Measurements from ENCODE around the gene KIAA0930.

KIAA0930 gene

DNA sequence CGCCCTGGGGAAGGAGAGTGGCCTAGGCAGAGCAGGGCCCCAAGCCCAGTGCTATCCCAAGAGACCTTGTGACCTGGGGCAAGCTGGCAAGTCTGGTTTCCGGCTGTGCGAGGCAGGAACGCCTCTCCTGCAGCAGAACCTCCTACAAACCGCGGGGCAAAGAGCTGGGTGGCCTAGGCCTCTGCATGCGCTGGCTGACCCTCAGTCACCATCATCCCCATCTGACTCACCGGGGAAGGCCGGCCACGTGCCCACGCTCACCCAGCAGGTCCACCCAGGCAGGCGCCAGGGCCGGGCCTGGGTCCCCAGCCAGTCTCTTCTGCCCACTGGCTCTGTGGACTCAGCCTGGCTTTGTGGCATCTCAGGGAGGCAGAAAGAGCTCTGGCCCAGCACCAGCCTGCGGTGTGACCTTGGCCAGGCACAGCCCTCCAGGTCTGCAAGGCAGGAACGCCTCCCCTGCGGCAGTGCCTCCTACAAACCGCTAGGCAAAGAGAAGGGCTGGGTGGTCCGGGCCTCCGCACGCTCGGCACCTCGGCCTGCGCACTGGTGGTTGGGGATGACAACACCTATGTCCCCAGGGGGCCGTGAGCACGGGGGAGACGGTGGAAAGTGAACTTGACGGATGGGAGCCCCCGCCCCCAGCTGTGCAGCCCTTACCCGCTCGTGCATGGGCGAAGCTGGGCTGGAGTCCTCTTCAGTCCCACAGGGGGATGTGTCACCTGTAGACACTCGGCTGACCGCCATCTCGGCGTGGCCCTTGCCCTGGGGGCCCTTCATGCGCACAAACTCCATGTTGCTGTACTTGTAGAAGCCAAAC is 38.2 kb downstream of the KIAA0930 start:
- no peak overlapping the region for H3K4me3 ChIP-seq (ENCODE audit: insufficient read depth, low read depth, low read length)
- H3K27ac ChIP-seq (ENCODE audit: insufficient read depth, low read depth, low read length, poor library complexity, severe bottlenecking) = no peak overlapping the region
- WGBS, 2 experiments = 92 to 93% methylated on average over 36 of the region's 36 CpGs
- no peaks in the 10 kb centered on the region for H3K9me3 ChIP-seq (ENCODE audit: control insufficient read depth, low read length)
- H3K27me3 ChIP-seq (ENCODE audit: control insufficient read depth, insufficient read depth, low read length, poor library complexity, severe bottlenecking) = no peaks in the 10 kb centered on the region
- H3K4me1 ChIP-seq (ENCODE audit: control insufficient read depth, insufficient read depth, low read length) = peaks cover 11% of the 10 kb centered on the region
- H3K36me3 ChIP-seq (ENCODE audit: control insufficient read depth, insufficient read depth, low read length) = no peaks in the 10 kb centered on the region

DNA sequence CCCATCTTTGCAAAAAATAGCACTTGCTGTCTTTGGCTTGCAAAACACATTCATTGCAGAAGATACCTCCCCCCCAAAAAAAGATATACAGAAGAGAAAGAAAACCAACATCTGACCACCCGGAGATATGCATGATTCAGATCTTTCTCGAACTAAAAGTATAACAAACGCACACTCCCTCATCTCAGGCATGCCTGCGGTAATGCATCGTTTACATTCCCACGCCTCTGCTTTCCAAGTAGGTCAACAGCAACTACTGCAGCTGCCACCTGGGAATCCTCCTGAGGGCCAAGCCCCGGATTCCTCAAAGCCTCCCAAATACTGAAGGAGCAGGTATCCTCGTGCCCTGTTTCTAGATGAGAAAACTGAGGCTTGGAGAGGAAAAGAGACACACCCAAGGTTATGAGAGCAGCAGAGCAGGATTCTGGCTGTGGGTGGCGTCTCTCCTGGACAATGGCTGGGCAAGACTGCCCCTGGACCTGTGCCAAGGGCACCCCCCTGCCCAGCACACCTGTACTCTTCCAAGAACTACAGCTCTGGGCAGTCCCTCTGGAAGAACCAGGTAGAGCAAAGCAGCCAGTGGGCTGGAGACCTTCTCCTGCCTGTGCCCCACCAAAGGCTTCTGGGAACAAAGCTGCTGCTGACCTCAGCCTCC is 38.9 kb downstream of the KIAA0930 start:
- Histone ChIP-seq H3K27ac (ENCODE audit: insufficient read depth, low read depth, low read length, poor library complexity, severe bottlenecking) (no peak overlapping the region), H3K36me3 (ENCODE audit: control insufficient read depth, insufficient read depth, low read length) (no peaks in the 10 kb centered on the region), H3K4me1 (ENCODE audit: control insufficient read depth, insufficient read depth, low read length) (peaks cover 11% of the 10 kb centered on the region), H3K27me3 (ENCODE audit: control insufficient read depth, insufficient read depth, low read length, poor library complexity, severe bottlenecking) (no peaks in the 10 kb centered on the region), H3K9me3 (ENCODE audit: control insufficient read depth, low read length) (no peaks in the 10 kb centered on the region), H3K4me3 (ENCODE audit: insufficient read depth, low read depth, low read length) (no peak overlapping the region)
- 89 to 93% methylated on average over 9 of the region's 9 CpGs for WGBS, 2 experiments

DNA sequence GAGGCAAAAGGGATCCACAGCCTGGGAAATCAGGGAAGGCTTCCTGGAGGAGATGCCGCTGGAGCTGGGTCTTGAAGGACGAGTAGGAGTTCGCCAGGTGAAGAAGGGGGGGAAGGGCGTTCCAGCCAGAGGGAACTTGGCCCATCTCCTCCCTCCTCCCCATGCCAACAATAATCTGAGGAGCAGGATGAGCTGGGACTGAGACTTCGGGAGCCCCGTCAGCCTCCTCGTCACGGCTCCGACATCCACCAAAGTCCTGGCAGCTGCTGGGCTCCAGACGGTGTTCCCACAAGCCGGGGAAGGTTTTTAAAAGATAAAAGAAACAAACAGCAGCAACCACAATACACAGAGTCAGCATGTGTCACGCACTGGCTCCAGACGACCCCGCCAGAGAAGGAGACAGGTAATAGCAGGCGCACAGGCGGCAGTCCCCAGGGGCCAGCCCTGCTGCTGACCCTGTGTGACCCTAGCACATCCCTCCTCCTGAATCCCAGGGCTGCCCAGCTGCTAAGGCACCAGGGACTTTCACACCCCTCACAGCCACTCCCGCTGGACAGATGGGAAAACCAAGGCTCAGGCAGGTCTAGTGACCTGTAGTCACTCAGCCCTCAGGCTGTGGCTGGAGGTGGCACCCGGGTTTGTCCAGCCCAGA is 39.7 kb downstream of the KIAA0930 start:
- Histone ChIP-seq H3K4me3 (ENCODE audit: insufficient read depth, low read depth, low read length) (no peak overlapping the region), H3K9me3 (ENCODE audit: control insufficient read depth, low read length) (no peaks in the 10 kb centered on the region), H3K4me1 (ENCODE audit: control insufficient read depth, insufficient read depth, low read length) (peaks cover 11% of the 10 kb centered on the region), H3K27me3 (ENCODE audit: control insufficient read depth, insufficient read depth, low read length, poor library complexity, severe bottlenecking) (no peaks in the 10 kb centered on the region), H3K27ac (ENCODE audit: insufficient read depth, low read depth, low read length, poor library complexity, severe bottlenecking) (no peak overlapping the region), H3K36me3 (ENCODE audit: control insufficient read depth, insufficient read depth, low read length) (no peaks in the 10 kb centered on the region)
- WGBS, 2 experiments = 75 to 76% methylated on average over 18 of the region's 18 CpGs

DNA sequence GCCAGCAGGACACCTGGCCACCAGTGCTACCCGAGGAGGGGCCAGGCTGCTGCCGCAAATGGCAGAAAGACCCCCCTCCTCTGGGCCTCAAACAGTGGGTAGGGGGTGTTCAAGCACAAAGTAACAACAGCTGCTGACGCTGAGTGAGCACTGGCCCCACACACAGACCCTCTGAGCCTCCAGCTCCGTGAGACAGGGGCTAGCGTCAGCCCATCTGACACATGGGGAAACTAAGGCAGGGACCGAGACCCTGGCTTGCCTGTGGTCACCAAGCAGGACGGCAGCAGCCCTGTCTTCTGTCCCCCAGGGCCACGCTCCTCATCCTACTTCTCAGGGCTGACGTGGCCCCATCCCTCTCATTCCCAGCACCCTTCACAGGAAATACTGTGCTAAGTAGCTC is 40.5 kb downstream of the KIAA0930 start:
- H3K4me1 ChIP-seq (ENCODE audit: control insufficient read depth, insufficient read depth, low read length) = peaks cover 11% of the 10 kb centered on the region
- whole genome bisulfite sequencing, 2 experiments = 82 to 84% methylated on average over 9 of the region's 9 CpGs
- no peaks in the 10 kb centered on the region for H3K27me3 ChIP-seq (ENCODE audit: control insufficient read depth, insufficient read depth, low read length, poor library complexity, severe bottlenecking)
- H3K36me3 ChIP-seq (ENCODE audit: control insufficient read depth, insufficient read depth, low read length) = no peaks in the 10 kb centered on the region
- H3K9me3 ChIP-seq (ENCODE audit: control insufficient read depth, low read length) = no peaks in the 10 kb centered on the region
- no peak overlapping the region for H3K4me3 ChIP-seq (ENCODE audit: insufficient read depth, low read depth, low read length)
- H3K27ac ChIP-seq (ENCODE audit: insufficient read depth, low read depth, low read length, poor library complexity, severe bottlenecking) = no peak overlapping the region

DNA sequence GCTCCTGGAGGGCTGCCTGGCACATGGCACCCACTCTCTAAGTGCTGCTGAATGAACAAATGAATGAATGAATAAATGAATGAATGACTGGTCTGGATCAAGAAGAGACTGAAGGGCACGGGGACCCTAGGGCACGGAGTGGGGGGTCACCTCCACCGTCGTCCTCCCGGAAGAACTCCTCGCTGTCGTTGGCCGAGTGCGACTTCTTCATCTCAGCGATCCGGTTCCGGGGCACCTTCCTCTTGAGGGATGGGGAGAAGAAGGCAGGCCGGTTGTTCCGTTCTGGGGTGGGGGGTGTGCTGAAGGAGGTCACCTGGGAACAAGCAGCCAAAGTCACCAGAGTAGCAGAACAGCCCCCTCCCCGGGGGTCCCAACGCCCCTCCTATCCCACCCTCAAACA is 41.0 kb downstream of the KIAA0930 start:
- Histone ChIP-seq H3K27ac (ENCODE audit: insufficient read depth, low read depth, low read length, poor library complexity, severe bottlenecking) (no peak overlapping the region), H3K36me3 (ENCODE audit: control insufficient read depth, insufficient read depth, low read length) (no peaks in the 10 kb centered on the region), H3K4me1 (ENCODE audit: control insufficient read depth, insufficient read depth, low read length) (peaks cover 11% of the 10 kb centered on the region), H3K9me3 (ENCODE audit: control insufficient read depth, low read length) (no peaks in the 10 kb centered on the region), H3K4me3 (ENCODE audit: insufficient read depth, low read depth, low read length) (no peak overlapping the region), H3K27me3 (ENCODE audit: control insufficient read depth, insufficient read depth, low read length, poor library complexity, severe bottlenecking) (no peaks in the 10 kb centered on the region)
- 90 to 94% methylated on average over 16 of the region's 16 CpGs for WGBS, 2 experiments

DNA sequence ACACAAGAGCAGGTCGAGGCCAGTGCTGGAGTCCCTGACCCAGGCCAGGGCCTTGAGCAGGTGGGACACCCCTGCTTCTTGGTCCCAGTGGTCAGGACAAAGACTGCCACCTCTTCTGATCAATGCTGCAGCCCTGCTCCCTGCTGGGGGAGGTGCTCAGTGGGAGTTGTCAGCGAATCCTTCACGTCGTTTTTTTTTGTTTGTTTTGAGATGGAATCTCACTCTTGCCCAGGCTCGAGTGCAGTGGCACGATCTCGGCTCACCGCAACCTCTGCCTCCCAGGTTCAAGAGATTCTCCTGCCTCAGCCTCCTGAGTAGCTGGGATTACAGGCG is 42.3 kb downstream of the KIAA0930 start:
- Histone ChIP-seq H3K36me3 (ENCODE audit: control insufficient read depth, insufficient read depth, low read length) (no peaks in the 10 kb centered on the region), H3K4me1 (ENCODE audit: control insufficient read depth, insufficient read depth, low read length) (peaks cover 14% of the 10 kb centered on the region), H3K9me3 (ENCODE audit: control insufficient read depth, low read length) (no peaks in the 10 kb centered on the region), H3K27ac (ENCODE audit: insufficient read depth, low read depth, low read length, poor library complexity, severe bottlenecking) (no peak overlapping the region), H3K4me3 (ENCODE audit: insufficient read depth, low read depth, low read length) (no peak overlapping the region), H3K27me3 (ENCODE audit: control insufficient read depth, insufficient read depth, low read length, poor library complexity, severe bottlenecking) (no peaks in the 10 kb centered on the region)
- 62 to 63% methylated on average over 8 to 9 of the region's 9 CpGs for WGBS, 2 experiments

DNA sequence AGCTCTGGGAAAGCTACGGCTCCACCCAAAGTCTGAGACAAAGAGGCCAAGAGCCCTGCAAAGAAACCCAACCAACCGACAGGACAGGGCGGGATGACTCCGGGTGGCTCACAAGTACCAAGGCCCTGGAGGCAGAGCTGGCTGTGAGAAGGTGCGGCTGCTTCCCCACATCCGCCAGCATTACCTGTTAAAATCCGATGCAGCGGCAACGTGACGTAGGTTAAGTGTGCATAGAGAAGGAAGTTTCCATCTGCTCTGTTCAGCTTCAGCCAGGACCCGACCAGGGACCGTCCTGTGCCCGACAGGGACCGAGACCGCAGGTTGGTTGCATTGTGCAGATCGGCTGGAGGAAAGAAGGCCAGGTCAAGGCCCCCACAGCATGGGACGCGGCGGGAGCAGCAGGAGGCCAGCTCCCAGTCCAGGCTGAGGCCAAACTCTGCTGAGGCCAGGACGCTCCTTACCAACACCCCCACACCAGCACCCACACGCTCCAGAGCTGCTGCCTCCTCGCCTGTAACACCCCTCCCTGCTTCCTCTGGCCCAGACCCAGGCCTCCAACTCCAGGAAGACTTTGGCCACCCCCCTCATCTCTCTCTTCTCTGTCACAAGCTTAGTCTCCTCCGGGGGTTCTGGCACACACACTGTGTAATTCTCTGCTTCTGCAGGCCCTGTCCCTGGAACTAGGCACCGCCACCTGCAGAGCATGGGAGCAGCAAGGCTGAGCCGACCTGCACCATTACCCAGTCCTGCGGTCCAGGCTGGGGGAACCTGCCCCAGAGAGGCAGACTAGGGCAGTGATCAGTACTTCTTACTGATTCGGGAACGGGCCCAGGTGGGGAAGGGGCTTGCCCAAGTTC is 42.9 kb downstream of the KIAA0930 start:
- Histone ChIP-seq H3K4me3 (ENCODE audit: insufficient read depth, low read depth, low read length) (no peak overlapping the region), H3K27ac (ENCODE audit: insufficient read depth, low read depth, low read length, poor library complexity, severe bottlenecking) (no peak overlapping the region), H3K36me3 (ENCODE audit: control insufficient read depth, insufficient read depth, low read length) (no peaks in the 10 kb centered on the region), H3K27me3 (ENCODE audit: control insufficient read depth, insufficient read depth, low read length, poor library complexity, severe bottlenecking) (no peaks in the 10 kb centered on the region), H3K9me3 (ENCODE audit: control insufficient read depth, low read length) (no peaks in the 10 kb centered on the region), H3K4me1 (ENCODE audit: control insufficient read depth, insufficient read depth, low read length) (peaks cover 16% of the 10 kb centered on the region)
- WGBS, 2 experiments = 82 to 84% methylated on average over 28 of the region's 28 CpGs

DNA sequence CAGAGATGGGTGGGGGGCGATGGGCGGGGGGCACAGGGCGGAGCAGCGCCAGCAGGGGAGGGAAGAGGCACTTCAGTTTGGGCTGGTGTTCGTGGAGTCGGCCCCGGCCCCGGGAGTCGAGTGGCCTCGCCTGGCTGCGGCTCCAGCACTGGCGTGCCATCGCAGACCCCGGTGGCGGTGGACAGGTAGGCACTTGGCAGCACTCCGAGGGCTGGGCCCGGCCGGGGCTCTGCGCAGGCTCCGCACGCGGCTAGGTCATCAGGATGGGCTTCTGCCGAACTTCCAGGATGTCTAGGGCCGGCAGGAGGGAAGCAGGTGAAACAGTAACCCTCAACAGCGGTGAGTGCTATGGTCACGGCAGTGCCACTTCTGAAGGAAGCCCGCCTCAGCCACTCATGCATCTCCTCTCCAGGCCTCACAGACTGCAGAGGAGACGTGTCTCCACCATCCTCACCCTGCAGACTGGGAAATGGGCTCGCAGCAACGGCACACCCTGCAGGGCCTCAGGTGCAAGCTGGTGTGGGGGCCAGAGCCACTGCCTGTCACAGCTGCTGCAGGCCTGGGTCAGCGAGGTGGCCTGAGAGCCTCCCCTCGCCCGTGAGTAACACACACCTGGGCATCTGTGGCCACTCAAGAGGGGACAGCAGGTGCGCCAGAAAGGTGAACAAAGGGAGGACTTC is 43.6 kb downstream of the KIAA0930 start:
- no peaks in the 10 kb centered on the region for H3K27me3 ChIP-seq (ENCODE audit: control insufficient read depth, insufficient read depth, low read length, poor library complexity, severe bottlenecking)
- H3K27ac ChIP-seq (ENCODE audit: insufficient read depth, low read depth, low read length, poor library complexity, severe bottlenecking) = no peak overlapping the region
- H3K4me1 ChIP-seq (ENCODE audit: control insufficient read depth, insufficient read depth, low read length) = peaks cover 22% of the 10 kb centered on the region
- H3K36me3 ChIP-seq (ENCODE audit: control insufficient read depth, insufficient read depth, low read length) = no peaks in the 10 kb centered on the region
- 92% methylated on average over 34 of the region's 34 CpGs for WGBS, 2 experiments
- H3K9me3 ChIP-seq (ENCODE audit: control insufficient read depth, low read length) = no peaks in the 10 kb centered on the region
- no peak overlapping the region for H3K4me3 ChIP-seq (ENCODE audit: insufficient read depth, low read depth, low read length)

DNA sequence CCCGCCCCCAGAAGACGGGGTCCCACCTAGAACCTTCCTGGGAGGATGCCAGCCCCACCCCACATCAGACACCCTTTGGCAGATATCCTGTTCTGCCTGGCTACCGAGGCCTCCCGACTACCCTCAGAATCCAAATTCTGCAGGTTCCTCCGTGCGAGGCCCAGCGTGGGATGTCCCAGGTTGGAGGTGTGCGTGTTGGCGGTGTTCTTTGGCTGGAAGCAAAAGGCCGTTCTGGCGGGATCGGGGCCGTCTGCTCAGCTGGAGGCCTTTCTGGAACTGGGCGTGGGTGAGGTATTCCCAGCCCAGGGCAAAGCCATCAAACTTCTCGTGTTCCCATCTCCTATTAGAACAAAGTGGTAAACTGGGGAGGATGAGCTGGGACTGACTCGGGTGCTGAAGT is 44.4 kb downstream of the KIAA0930 start:
- no peak overlapping the region for H3K27ac ChIP-seq (ENCODE audit: insufficient read depth, low read depth, low read length, poor library complexity, severe bottlenecking)
- H3K27me3 ChIP-seq (ENCODE audit: control insufficient read depth, insufficient read depth, low read length, poor library complexity, severe bottlenecking) = no peaks in the 10 kb centered on the region
- WGBS, 2 experiments = 94 to 96% methylated on average over 16 of the region's 16 CpGs
- H3K9me3 ChIP-seq (ENCODE audit: control insufficient read depth, low read length) = no peaks in the 10 kb centered on the region
- no peaks in the 10 kb centered on the region for H3K36me3 ChIP-seq (ENCODE audit: control insufficient read depth, insufficient read depth, low read length)
- H3K4me1 ChIP-seq (ENCODE audit: control insufficient read depth, insufficient read depth, low read length) = peaks cover 23% of the 10 kb centered on the region
- no peak overlapping the region for H3K4me3 ChIP-seq (ENCODE audit: insufficient read depth, low read depth, low read length)
